PC-9 (cell line): ENCODE data around the gene UBAP2.

Experiments
- CTCF ChIP-seq: fragments of 200-600 bp; sonication (generic); conservative IDR thresholded peaks from 2 replicates; pipeline ENCODE4 v1.6.1; 2017; ENCODE audit warnings: mixed run types, antibody characterized with exemption, mild to moderate bottlenecking, moderate library complexity
- EZH2 ChIP-seq: fragments of 200-600 bp; sonication (generic); IDR thresholded peaks from 2 replicates; pipeline ENCODE4 v1.8.0; 2017; ENCODE audit warnings: antibody characterized with exemption, low read depth

DNA sequence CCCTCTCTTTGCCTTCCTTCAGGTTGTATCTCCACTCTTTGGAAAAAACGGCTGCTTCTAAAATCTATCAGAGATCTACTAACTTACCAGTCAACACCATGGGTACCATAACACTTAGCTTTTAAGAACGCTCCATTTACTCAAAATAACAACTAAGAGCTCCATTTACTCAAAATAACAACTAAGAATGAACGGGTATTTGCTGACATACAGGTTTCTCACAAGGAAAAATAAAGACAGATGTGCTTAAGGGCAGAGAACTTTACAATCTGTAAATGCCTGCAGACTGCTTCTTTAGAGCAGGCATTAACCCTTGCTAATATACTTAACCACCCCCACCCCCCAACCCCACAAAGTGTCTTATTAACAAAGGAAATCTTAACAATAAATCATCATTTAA is 2.8 kb downstream of the UBAP2 start:
- no peak for TF ChIP-seq CTCF
- TF ChIP-seq EZH2, result no peak
